Middle frontal gyrus (tissue), 1 donor: ENCODE measurements around the gene SLC7A6OS.

Source experiments
- DNase-seq: peaks from one replicate; pipeline ENCODE4 v3.0.0-alpha.2; 2015; ENCODE audit warnings: low spot score; ENCODE audit errors: extremely low spot score

Gene SLC7A6OS

GRCh38 chr16:68344252-68344651, 33.5 kb upstream of the SLC7A6OS start:
- DNase-seq: no peak

GRCh38 chr16:68343137-68343536, 32.4 kb upstream of the SLC7A6OS start:
- no peak for DNase-seq

GRCh38 chr16:68342620-68343019, 31.9 kb upstream of the SLC7A6OS start:
- no peak for DNase-seq

GRCh38 chr16:68339214-68339613, 28.5 kb upstream of the SLC7A6OS start:
- no peak for DNase-seq

GRCh38 chr16:68338326-68339119, 27.8 kb upstream of the SLC7A6OS start:
- DNase-seq: no peak

GRCh38 chr16:68335175-68335574, 24.4 kb upstream of the SLC7A6OS start:
- no peak for DNase-seq

- no peak for DNase-seq
Observed at GRCh38 chr16:68332411-68333121, 21.8 kb upstream of the SLC7A6OS start.

GRCh38 chr16:68331879-68332410, 21.2 kb upstream of the SLC7A6OS start:
- DNase-seq: no peak

- no peak for DNase-seq
Observed at GRCh38 chr16:68328860-68329390, 18.2 kb upstream of the SLC7A6OS start.

GRCh38 chr16:68328151-68328859, 17.6 kb upstream of the SLC7A6OS start:
- DNase-seq: peak; percentile 52

- DNase-seq: no peak
Observed at GRCh38 chr16:68324780-68325357, 14.1 kb upstream of the SLC7A6OS start.

GRCh38 chr16:68324336-68324735, 13.6 kb upstream of the SLC7A6OS start:
- DNase-seq: no peak

- DNase-seq: no peak
Observed at GRCh38 chr16:68319185-68319908, 8.6 kb upstream of the SLC7A6OS start.

GRCh38 chr16:68313116-68313515, 2.4 kb upstream of the SLC7A6OS start:
- DNase-seq: no peak

- DNase-seq: no peak
Observed at GRCh38 chr16:68310437-68310773, 341 bp downstream of the SLC7A6OS start.

GRCh38 chr16:68309799-68310198, 947 bp downstream of the SLC7A6OS start:
- DNase-seq: no peak

- DNase-seq: no peak
Observed at GRCh38 chr16:68306633-68307032, 4.1 kb downstream of the SLC7A6OS start.

GRCh38 chr16:68300734-68301459, 9.8 kb downstream of the SLC7A6OS start:
- no peak for DNase-seq

- no peak for DNase-seq
Observed at GRCh38 chr16:68299571-68300453, 10.9 kb downstream of the SLC7A6OS start.
